ENCODE results near the gene OR52E4. TPM values are rescaled to one million over a fixed set of nuclear protein-coding genes. Genes with fewer than 3 reads are reported as not detected.

The OR52E4 gene
- total and polyA plus RNA-seq, 2 donors (not counting 3 experiments of a cell fraction or from before 2014, with no cell fraction given): not detected

GRCh38 chr11:5851002-5851401 lies 29.4 kb upstream of the OR52E4 start:
- Histone ChIP-seq H3K4me1 (ENCODE audit: control insufficient read depth, extremely low read depth, insufficient read depth, low read length) (no peaks in the 10 kb centered on the region), H3K27me3 (ENCODE audit: control insufficient read depth in 2 of 2, insufficient read depth in 2 of 2, low read length in 2 of 2) (no peaks in the 10 kb centered on the region), H2AFZ (ENCODE audit: low read depth, low read length) (no peak overlapping the region), H3K9me3 (replicated peaks; ENCODE audit: control insufficient read depth, insufficient read depth, low read length) (no peaks in the 10 kb centered on the region), H3K36me3 (ENCODE audit: control insufficient read depth in 2 of 2, extremely low read depth in 1 of 2, insufficient read depth in 2 of 2, low read length in 2 of 2) (no peaks in the 10 kb centered on the region), H3K79me2 (ENCODE audit: control insufficient read depth, insufficient read depth, low read length) (no peaks in the 10 kb centered on the region), H3K9ac (replicated peaks; ENCODE audit: extremely low read depth, insufficient read depth, low read length) (no peak overlapping the region), H4K20me1 (replicated peaks; ENCODE audit: control insufficient read depth, extremely low read depth, insufficient read depth, low read length) (no peaks in the 10 kb centered on the region), H3K27ac (ENCODE audit: insufficient read depth, low read depth, low read length) (no peak overlapping the region), H3K4me3 (replicated peaks in 1 of 3; ENCODE audit: insufficient read depth in 1 of 3, low read depth in 1 of 3, low read length in 3 of 3) (no peak overlapping the region), H3K4me2 (ENCODE audit: insufficient read depth, low read length) (no peak overlapping the region), H3K9me1 (replicated peaks; ENCODE audit: control insufficient read depth, extremely low read depth, insufficient read depth, low read length) (no peaks in the 10 kb centered on the region)
- ChIA-PET CTCF (no interaction called here), POLR2A (no interaction called here)
- dilution Hi-C loops (cut with MboI; ENCODE audit: extremely low pct_ligation_motif_present, low sequenced_read_pairs) (no loop called here), intact Hi-C loops (cut with micrococcal nuclease) (no loop called here)
- DNase-seq (ENCODE audit: low read depth, low spot score): no peak
- BruUV-seq (replicated peaks): no TSS peak
- FAIRE-seq: no peak
- TF ChIP-seq EZH2 (IDR thresholded peaks at IDR 0.05; ENCODE audit: borderline replicate concordance, low read depth, low read length, severe bottlenecking) (no peak), MYC (IDR thresholded peaks at IDR 0.05; ENCODE audit: low read depth, low read length) (no peak), FOS (IDR thresholded peaks at IDR 0.05; ENCODE audit: borderline replicate concordance, insufficient read depth, low read length) (no peak), POLR2AphosphoS5 (IDR thresholded peaks at IDR 0.05; ENCODE audit: insufficient read depth, low read depth, low read length) (no peak), JUN (IDR thresholded peaks at IDR 0.05; ENCODE audit: borderline replicate concordance, insufficient read depth, insufficient read length, low read depth) (no peak), POLR2A (IDR thresholded peaks at IDR 0.05; ENCODE audit: low read depth, low read length) (no peak), GATA2 (IDR thresholded peaks at IDR 0.05; ENCODE audit: insufficient read depth, insufficient read length, low read depth, low read length) (no peak)
- TF ChIP-seq, protein P1, sequence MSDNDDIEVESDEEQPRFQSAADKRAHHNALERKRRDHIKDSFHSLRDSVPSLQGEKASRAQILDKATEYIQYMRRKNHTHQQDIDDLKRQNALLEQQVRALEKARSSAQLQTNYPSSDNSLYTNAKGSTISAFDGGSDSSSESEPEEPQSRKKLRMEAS (IDR thresholded peaks at IDR 0.05; ENCODE audit: insufficient read depth, insufficient read length): no peak
- TF ChIP-seq, protein P2, sequence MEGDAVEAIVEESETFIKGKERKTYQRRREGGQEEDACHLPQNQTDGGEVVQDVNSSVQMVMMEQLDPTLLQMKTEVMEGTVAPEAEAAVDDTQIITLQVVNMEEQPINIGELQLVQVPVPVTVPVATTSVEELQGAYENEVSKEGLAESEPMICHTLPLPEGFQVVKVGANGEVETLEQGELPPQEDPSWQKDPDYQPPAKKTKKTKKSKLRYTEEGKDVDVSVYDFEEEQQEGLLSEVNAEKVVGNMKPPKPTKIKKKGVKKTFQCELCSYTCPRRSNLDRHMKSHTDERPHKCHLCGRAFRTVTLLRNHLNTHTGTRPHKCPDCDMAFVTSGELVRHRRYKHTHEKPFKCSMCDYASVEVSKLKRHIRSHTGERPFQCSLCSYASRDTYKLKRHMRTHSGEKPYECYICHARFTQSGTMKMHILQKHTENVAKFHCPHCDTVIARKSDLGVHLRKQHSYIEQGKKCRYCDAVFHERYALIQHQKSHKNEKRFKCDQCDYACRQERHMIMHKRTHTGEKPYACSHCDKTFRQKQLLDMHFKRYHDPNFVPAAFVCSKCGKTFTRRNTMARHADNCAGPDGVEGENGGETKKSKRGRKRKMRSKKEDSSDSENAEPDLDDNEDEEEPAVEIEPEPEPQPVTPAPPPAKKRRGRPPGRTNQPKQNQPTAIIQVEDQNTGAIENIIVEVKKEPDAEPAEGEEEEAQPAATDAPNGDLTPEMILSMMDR (IDR thresholded peaks at IDR 0.05; ENCODE audit: extremely low read depth in 1 of 2, insufficient read depth in 1 of 2, low read depth in 1 of 2, low read length in 2 of 2): no peak
